ENCODE measurements around the gene SEMA5A.

DNA sequence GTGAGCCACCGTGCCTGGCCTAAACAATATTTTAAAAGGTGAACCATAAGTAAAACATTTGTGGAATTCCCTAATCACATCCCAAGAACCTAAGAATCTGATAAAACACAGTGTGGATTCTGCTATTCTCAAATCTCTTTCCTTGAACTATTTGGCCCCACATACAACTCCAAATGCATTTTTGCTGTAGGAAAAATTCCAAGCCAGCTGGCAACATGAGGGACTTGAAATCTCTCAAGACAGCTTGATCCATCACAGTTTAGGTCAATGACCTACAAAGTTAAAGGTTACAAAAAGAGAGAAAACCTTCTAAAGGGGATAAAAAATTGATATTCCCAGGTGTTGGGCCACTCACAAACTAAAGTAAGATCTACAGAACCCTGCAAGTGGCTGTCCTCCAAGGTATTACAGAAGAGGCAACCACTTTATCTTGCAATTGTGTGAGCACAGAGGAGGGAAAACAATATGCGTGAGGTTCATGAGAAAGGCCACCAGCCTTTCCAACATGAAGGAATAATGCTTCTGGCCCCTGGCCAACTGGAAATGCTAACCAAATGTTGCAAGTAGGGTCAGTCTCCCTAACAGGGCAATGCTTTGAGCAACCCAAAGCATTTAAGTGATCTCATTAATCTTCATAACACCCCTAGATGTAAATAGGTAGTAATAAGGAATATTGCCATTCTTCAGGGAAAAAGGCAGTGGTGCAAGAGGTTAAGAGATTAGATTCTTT, 221.4 kb downstream of the SEMA5A start:
- no peak for TF ChIP-seq POLR2AphosphoS5 (IDR thresholded peaks at IDR 0.05)
- TF ChIP-seq, protein P1, sequence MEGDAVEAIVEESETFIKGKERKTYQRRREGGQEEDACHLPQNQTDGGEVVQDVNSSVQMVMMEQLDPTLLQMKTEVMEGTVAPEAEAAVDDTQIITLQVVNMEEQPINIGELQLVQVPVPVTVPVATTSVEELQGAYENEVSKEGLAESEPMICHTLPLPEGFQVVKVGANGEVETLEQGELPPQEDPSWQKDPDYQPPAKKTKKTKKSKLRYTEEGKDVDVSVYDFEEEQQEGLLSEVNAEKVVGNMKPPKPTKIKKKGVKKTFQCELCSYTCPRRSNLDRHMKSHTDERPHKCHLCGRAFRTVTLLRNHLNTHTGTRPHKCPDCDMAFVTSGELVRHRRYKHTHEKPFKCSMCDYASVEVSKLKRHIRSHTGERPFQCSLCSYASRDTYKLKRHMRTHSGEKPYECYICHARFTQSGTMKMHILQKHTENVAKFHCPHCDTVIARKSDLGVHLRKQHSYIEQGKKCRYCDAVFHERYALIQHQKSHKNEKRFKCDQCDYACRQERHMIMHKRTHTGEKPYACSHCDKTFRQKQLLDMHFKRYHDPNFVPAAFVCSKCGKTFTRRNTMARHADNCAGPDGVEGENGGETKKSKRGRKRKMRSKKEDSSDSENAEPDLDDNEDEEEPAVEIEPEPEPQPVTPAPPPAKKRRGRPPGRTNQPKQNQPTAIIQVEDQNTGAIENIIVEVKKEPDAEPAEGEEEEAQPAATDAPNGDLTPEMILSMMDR (IDR thresholded peaks at IDR 0.05), result no peak
- TF ChIP-seq POLR2A (IDR thresholded peaks at IDR 0.05), result no peak
- TF ChIP-seq EP300 (IDR thresholded peaks at IDR 0.05), result no peak
